Measurements from ENCODE around the gene ASNS.

ASNS gene

GRCh38 chr7:97842006-97842405, 30.2 kb downstream of the ASNS start:
- H3K4me3 ChIP-seq (ENCODE audit: low read depth in 1 of 2, low read length in 2 of 2), result no peak overlapping the region
- H3K27ac ChIP-seq (ENCODE audit: low read depth, low read length), result no peak overlapping the region
- no peaks in the 10 kb centered on the region for H3K9me3 ChIP-seq (ENCODE audit: low read length)
- H3K4me1 ChIP-seq (ENCODE audit: insufficient read depth, low read length), result no peaks in the 10 kb centered on the region
- no peak overlapping the region for H3K9ac ChIP-seq (ENCODE audit: low read length)
- no peaks in the 10 kb centered on the region for H3K27me3 ChIP-seq (ENCODE audit: control insufficient read depth in 1 of 2, insufficient read depth in 2 of 2, low read length in 2 of 2)
- no peaks in the 10 kb centered on the region for H3K36me3 ChIP-seq (ENCODE audit: insufficient read depth, low read length)

- Histone ChIP-seq H3K9me3 (ENCODE audit: low read length) (no peaks in the 10 kb centered on the region), H3K27ac (ENCODE audit: low read depth, low read length) (no peak overlapping the region), H3K4me1 (ENCODE audit: insufficient read depth, low read length) (no peaks in the 10 kb centered on the region), H3K36me3 (ENCODE audit: insufficient read depth, low read length) (no peaks in the 10 kb centered on the region), H3K4me3 (ENCODE audit: low read depth in 1 of 2, low read length in 2 of 2) (no peak overlapping the region), H3K9ac (ENCODE audit: low read length) (no peak overlapping the region), H3K27me3 (ENCODE audit: control insufficient read depth in 1 of 2, insufficient read depth in 2 of 2, low read length in 2 of 2) (peaks cover 0 to 3% of the 10 kb centered on the region in 2 donors)
Measured at GRCh38 chr7:97835296-97836138, 36.7 kb downstream of the ASNS start.

- Histone ChIP-seq H3K36me3 (ENCODE audit: insufficient read depth, low read length) (no peaks in the 10 kb centered on the region), H3K4me1 (ENCODE audit: insufficient read depth, low read length) (no peaks in the 10 kb centered on the region), H3K27me3 (ENCODE audit: control insufficient read depth in 1 of 2, insufficient read depth in 2 of 2, low read length in 2 of 2) (no peaks in the 10 kb centered on the region), H3K9me3 (ENCODE audit: low read length) (no peaks in the 10 kb centered on the region), H3K4me3 (ENCODE audit: low read depth in 1 of 2, low read length in 2 of 2) (no peak overlapping the region), H3K9ac (ENCODE audit: low read length) (no peak overlapping the region), H3K27ac (ENCODE audit: low read depth, low read length) (no peak overlapping the region)
Measured at GRCh38 chr7:97819161-97819560, 53.0 kb downstream of the ASNS start.

- Histone ChIP-seq H3K27ac (ENCODE audit: low read depth, low read length) (no peak overlapping the region), H3K36me3 (ENCODE audit: insufficient read depth, low read length) (no peaks in the 10 kb centered on the region), H3K9ac (ENCODE audit: low read length) (no peak overlapping the region), H3K4me3 (ENCODE audit: low read depth in 1 of 2, low read length in 2 of 2) (no peak overlapping the region), H3K9me3 (ENCODE audit: low read length) (no peaks in the 10 kb centered on the region), H3K27me3 (ENCODE audit: control insufficient read depth in 1 of 2, insufficient read depth in 2 of 2, low read length in 2 of 2) (no peaks in the 10 kb centered on the region), H3K4me1 (ENCODE audit: insufficient read depth, low read length) (no peaks in the 10 kb centered on the region)
Measured at GRCh38 chr7:97818066-97818663, 54.0 kb downstream of the ASNS start.

All from muscle layer of colon (tissue), 2 donors.